ENCODE data around the gene DEXI.

- TF ChIP-seq CTCF (IDR thresholded peaks at IDR 0.05) (no peak), POLR2A (IDR thresholded peaks at IDR 0.05) (no peak)
Observed at GRCh38 chr16:10979717-10980601, 37.7 kb upstream of the DEXI start.

All from thyroid gland (tissue), 4 donors.